Central memory CD8-positive, alpha-beta T cell (primary cell): ENCODE measurements around the gene LETM1.

ENCODE experiments used
- ATAC-seq: fragments of 150-1000 bp; cut with Tn5 transposase; replicated peaks from 2 replicates; pipeline ENCODE4 v1.10.0; 2022; ENCODE audit warnings: mild to moderate bottlenecking, moderate FRiP score, moderate number of reproducible peaks; ENCODE audit not compliant: poor library complexity, severe bottlenecking; ENCODE audit errors: extremely low read depth
- DNase-seq, 2 donors: peaks; one replicate each; pipeline ENCODE4 v3.0.0; 2021; ENCODE audit warnings: low spot score in 2 of 2
- H3K27ac Mint-ChIP-seq: one replicate; pipeline ENCODE4 v1.8.0; 2022; ENCODE audit warnings: low read depth, mild to moderate bottlenecking, moderate library complexity, mixed read lengths
- H3K27me3 Mint-ChIP-seq: one replicate; pipeline ENCODE4 v1.8.0; 2022; ENCODE audit warnings: mixed read lengths
- H3K36me3 Mint-ChIP-seq: one replicate; pipeline ENCODE4 v1.8.0; 2022; ENCODE audit warnings: mild to moderate bottlenecking, moderate library complexity, mixed read lengths; ENCODE audit not compliant: insufficient read depth
- H3K4me1 Mint-ChIP-seq: one replicate; pipeline ENCODE4 v1.8.0; 2022; ENCODE audit warnings: mixed read lengths
- H3K4me3 Mint-ChIP-seq: one replicate; pipeline ENCODE4 v1.8.0; 2022; ENCODE audit warnings: mild to moderate bottlenecking, moderate library complexity, mixed read lengths
- H3K9me3 Mint-ChIP-seq: one replicate; pipeline ENCODE4 v1.8.0; 2022; ENCODE audit warnings: mixed read lengths

LETM1 gene

DNA sequence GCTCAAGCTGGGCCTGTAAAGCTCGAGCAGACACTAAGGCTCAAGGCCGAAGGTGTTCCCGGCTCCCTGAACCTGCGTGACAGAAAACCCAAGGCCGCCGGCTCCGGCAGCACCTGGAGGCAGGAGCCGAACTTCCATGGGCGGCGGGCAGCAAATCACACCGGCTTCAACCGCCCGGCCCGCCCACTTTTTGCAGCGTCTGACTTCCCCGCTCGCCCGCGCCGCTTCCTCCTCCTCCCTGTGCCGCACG is 14.3 kb upstream of the LETM1 start:
- peaks cover 24% of the 10 kb centered on the region for H3K36me3 Mint-ChIP-seq
- ATAC-seq, result peak; percentile 81

DNA sequence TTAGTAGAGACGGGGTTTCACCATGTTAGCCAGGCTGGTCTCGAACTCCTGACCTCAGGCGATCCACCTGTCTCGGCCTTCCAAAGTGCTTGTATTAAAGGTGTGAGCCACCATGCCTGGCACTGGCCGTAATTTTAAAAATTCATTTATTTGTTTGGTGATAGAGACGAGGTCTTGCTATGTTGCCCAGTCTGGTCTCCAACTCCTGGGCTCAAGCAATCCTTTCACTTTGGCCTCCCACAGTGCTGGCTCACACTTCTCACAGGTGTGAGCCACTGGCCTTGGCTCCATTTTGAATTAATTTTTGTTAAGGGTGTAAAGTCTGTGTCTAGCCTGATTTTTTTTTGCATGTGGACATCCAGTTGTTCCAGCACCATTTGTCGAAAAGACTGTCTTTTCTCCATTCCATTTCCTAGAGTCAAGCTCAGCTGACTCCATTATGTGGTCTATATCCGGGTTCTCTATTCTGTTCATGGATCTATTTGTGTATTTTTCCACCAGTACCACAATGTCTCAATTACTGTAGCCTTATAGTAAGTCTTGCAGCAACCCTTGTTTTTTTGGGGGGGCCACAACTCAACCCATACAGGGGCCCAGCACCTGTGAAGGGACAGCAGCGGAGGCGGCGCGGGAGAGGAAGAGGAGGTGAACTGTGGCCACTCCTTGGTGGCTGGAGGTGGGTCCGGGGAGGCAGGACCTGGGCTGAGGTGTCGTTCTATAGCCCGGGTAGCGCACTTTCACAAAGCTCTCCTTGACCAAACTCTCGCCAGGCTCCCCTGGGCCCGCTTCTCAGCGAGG is 13.8 kb upstream of the LETM1 start:
- Mint-ChIP-seq H3K4me1 (peaks cover 21% of the 10 kb centered on the region), H3K36me3 (peaks cover 24% of the 10 kb centered on the region), H3K4me3 (peak overlapping the region; percentile 76), H3K9me3 (no peaks in the 10 kb centered on the region), H3K27ac (peak overlapping the region; percentile 95), H3K27me3 (no peaks in the 10 kb centered on the region)
- DNase-seq, result no peak
- no peak for ATAC-seq

More for the DNA sequence above, 14.3 kb upstream of the LETM1 start:
- H3K9me3 Mint-ChIP-seq, result no peaks in the 10 kb centered on the region
- H3K27ac Mint-ChIP-seq, result peak overlapping the region; percentile 95
- DNase-seq, result peak; percentile 76
- no peaks in the 10 kb centered on the region for H3K27me3 Mint-ChIP-seq
- peaks cover 22% of the 10 kb centered on the region for H3K4me1 Mint-ChIP-seq
- H3K4me3 Mint-ChIP-seq, result peak overlapping the region; percentile 76

DNA sequence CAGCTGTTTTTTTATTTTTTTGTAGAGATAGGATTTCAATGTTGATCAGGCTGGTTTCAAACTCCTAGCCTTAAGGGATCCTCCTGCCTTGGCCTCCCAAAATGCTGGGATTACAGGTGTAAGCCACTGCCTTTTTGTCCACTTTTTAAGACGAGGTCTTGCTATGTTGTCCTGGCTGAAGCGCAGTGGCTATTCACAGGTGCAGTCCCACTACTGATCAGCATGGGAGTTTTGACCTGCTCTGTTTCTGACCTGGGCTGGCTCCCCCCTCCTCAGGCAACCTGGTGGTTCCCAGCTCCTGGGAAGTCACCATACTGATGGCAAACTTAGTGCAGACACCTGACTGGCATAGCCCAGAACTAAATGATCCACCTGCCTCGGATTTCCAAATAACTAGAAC is 13.0 kb upstream of the LETM1 start:
- peaks cover 12% of the 10 kb centered on the region for H3K4me1 Mint-ChIP-seq
- H3K27ac Mint-ChIP-seq, result no peak overlapping the region
- no peak overlapping the region for H3K4me3 Mint-ChIP-seq
- DNase-seq, result no peak
- ATAC-seq, result no peak
- no peaks in the 10 kb centered on the region for H3K27me3 Mint-ChIP-seq
- no peaks in the 10 kb centered on the region for H3K9me3 Mint-ChIP-seq
- H3K36me3 Mint-ChIP-seq, result peaks cover 23% of the 10 kb centered on the region

DNA sequence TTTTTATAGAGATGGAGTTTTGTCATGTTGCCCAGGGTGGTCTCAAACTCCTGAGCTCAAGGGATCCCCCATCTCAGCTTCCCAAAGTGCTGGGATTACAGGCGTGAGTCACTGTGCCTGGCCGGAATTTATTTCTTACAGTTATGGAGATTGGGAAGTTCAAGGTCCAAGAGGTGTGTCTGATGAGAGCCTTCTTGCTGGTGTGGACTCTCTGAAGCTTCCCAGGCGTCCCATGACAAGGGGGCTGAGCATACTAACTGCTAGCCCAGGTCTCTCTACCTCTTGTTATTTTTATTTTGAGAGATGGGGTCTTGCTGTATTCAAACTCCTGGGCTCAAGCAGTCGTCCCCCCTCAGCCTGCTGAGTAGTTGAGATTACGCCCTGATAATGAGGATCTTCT is 12.3 kb upstream of the LETM1 start:
- peaks cover 14% of the 10 kb centered on the region for H3K4me1 Mint-ChIP-seq
- DNase-seq, result no peak
- H3K27ac Mint-ChIP-seq, result no peak overlapping the region
- H3K9me3 Mint-ChIP-seq, result no peaks in the 10 kb centered on the region
- no peaks in the 10 kb centered on the region for H3K27me3 Mint-ChIP-seq
- no peak for ATAC-seq
- H3K36me3 Mint-ChIP-seq, result peaks cover 20% of the 10 kb centered on the region
- no peak overlapping the region for H3K4me3 Mint-ChIP-seq

DNA sequence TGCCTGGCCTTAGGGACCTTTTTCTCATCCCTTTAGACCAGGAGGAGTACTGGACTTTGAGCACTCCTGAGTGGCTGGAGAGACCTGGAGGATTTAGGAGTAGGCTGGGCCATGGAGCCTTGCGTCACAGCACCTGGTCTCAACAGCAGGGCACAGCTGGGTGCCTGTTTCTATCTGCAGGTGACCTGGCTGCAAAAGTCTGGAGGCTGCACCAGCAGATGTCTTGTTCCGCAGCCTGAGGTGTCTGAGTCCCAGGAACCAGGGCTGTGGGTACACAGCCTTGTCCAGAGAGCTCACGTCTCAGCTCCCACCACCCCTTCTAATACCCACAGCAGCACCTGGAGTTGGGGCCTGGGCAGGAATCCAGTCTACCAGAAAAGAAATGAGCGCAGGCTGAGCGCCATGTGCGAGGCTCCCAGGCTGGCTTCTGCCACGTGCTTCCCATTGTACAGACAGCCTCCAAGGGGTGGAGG is 10.3 kb upstream of the LETM1 start:
- peaks cover 16% of the 10 kb centered on the region for H3K4me1 Mint-ChIP-seq
- H3K36me3 Mint-ChIP-seq, result peaks cover 16% of the 10 kb centered on the region
- DNase-seq (no peak), ATAC-seq (no peak)
- H3K9me3 Mint-ChIP-seq, result no peaks in the 10 kb centered on the region
- H3K27me3 Mint-ChIP-seq, result no peaks in the 10 kb centered on the region
- no peak overlapping the region for H3K4me3 Mint-ChIP-seq
- H3K27ac Mint-ChIP-seq, result no peak overlapping the region

DNA sequence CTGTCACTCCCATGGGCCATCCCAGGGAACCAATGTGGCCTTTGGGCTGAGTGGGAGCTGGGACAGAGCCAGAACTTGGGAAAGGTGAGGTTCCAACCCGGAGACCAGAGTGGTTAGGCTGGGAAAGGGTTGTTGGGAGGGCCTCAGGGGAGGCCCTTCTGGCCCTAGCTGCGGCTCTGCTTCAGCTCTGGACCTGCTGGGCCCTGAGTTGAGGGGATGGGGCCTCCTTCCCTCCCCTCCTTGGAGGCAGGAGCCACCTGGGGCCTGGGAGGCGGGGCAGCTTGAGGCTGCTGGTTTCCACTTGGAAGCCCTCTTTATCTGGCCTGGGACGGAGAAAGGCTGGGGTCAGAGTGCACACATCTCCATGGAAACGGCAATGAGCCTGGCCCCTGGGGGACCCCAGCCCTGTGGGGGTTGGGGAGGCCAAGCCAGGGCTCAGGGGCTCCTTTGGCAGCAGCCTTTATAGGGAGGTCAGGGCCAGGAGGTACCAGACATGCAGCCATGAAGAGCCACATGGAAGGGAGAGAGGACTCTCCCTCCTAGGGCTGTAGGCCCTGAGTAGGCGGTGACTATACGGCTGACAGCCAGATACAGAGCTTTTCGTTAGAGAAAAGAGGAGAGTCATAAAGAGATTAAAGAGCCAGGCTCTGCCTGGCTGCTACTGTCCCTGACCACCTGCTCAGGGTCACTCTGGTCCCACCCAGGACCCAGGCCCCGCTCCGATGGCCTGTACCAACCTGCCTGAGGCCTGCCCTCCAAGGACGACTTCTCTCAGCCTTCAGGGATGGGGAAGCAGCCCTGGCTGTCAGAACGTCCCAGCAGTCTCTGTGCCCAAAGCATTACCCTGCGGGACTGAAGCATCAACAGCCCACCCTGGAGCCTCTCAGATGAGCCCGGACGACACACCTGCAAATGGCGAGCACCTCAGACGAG is 8.4 kb upstream of the LETM1 start:
- Mint-ChIP-seq H3K4me1 (peaks cover 10% of the 10 kb centered on the region), H3K36me3 (peaks cover 10% of the 10 kb centered on the region), H3K27me3 (no peaks in the 10 kb centered on the region), H3K9me3 (no peaks in the 10 kb centered on the region), H3K27ac (no peak overlapping the region), H3K4me3 (no peak overlapping the region)
- DNase-seq (no peak), ATAC-seq (no peak)

DNA sequence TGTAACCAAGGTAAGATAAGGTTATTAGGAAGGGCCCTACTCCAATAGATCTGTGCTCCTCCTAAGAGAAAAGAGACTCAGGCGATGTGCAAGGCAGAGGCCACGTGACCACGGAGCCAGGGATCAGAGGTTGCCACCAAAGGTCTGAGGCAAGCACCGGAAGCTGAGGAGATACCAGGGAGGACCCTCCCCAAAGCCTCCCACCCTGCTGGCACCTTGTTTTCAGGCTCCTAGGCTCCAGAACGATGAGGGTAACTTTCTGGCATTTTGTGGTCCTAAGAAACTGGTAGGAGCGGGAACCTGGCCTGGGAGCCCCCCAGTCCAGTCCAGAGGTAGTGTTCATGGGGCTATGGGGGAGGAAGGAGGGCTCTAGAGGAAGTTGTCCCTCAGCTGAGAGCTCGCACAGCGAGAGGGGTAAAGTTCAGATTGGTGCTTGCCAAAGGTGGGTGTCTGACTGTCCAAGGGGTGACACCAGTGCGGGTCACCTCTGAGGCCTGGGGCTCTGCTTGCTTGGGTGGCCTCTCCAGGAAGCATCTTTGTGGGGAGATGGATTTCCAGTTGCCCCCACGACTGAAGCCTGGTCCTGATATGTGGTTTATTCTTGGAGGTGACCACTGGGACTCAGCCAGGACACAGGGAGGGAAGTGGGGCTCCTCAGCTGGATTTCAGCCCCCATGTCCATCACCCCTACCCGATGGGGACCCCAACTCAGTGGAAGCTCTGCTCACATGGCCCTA is 7.5 kb upstream of the LETM1 start:
- no peaks in the 10 kb centered on the region for H3K27me3 Mint-ChIP-seq
- no peak overlapping the region for H3K27ac Mint-ChIP-seq
- DNase-seq (no peak), ATAC-seq (no peak)
- H3K4me1 Mint-ChIP-seq, result peaks cover 10% of the 10 kb centered on the region
- no peaks in the 10 kb centered on the region for H3K9me3 Mint-ChIP-seq
- H3K4me3 Mint-ChIP-seq, result peak overlapping the region; percentile 77
- H3K36me3 Mint-ChIP-seq, result peaks cover 10% of the 10 kb centered on the region

DNA sequence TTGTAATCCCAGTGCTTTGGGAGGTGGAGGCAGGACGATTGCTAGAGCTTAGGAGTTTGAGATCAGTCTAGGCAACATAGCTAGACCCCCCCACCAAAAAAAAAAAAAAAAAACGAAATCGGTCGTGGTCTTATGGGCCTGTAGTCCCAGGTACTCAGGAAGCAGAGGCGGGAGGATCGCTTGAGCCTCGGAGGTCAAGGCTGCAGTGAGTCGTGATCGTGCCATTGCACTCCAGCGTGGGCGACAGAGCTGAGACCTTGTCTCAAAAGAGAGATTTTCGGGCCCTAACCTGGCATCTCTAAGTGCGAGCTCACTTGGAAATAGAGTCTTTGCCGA is 7.0 kb upstream of the LETM1 start:
- no peak overlapping the region for H3K27ac Mint-ChIP-seq
- ATAC-seq (no peak), DNase-seq (no peak)
- peaks cover 10% of the 10 kb centered on the region for H3K4me1 Mint-ChIP-seq
- peak overlapping the region; percentile 77 for H3K4me3 Mint-ChIP-seq
- no peaks in the 10 kb centered on the region for H3K9me3 Mint-ChIP-seq
- H3K36me3 Mint-ChIP-seq, result peaks cover 10% of the 10 kb centered on the region
- no peaks in the 10 kb centered on the region for H3K27me3 Mint-ChIP-seq

DNA sequence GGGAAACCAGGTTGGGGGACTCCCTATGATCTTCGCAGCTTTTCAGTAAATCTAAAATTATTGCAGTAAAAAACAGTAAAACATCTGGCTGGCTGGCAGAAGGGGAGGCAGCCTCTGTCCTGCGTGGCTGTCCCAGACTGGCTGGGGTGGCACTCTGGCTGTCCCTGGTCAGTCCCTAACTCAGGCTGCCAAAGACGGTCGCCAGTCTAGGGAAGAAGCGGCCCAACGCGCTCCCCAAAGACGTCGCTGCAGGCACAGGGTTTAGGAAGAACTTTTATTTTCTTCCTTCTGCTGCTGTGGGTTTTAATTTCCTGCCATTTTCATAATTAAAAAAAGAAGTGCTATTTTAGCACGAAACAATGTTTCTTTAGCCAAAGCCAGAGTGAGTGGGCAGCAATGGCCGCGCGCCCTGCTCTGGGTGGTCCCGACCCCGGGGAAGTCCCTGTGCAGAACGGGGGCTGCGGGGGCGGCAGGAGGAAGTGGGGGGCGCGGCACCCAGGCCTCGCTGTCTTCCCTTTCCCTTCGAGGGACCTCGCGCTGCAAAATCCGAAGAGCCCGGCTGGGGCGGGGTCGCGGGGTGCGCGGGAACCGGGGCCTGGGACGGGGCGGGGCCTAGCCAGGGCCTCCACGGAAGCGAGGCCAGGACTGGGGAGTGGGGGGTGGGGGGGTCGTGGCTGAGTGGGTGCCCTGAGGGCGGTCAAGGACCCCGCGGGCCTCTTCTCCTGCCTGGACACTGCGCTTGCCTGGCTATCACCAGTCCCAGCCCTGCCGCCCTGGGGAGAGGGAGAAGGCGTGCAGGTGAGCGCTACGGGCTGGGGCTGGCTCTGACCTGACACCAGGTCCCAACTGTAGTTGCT is 6.3 kb upstream of the LETM1 start:
- Mint-ChIP-seq H3K27me3 (no peaks in the 10 kb centered on the region), H3K4me3 (peak overlapping the region; percentile 77), H3K36me3 (peaks cover 10% of the 10 kb centered on the region), H3K9me3 (no peaks in the 10 kb centered on the region), H3K4me1 (peaks cover 10% of the 10 kb centered on the region), H3K27ac (peak overlapping the region; percentile 35)
- peak; percentile 32 for ATAC-seq
- no peak for DNase-seq

DNA sequence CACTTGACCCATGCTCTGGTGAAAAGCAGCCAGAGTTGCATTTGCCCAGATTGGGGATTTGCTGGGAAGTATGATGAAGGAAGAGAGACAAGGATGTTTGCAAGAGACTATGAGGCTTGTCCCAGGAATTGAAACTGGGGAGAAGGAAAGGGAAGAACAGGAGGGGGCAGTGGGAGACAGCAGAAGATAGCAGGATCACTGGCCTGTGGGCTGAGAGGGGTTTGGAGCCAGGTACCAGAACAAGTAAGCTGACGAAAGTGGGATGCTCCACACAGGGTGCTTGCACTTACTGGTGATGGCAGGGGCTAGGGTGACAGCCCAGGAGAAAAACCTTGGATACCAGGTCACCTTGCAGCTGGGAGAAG is 3.4 kb upstream of the LETM1 start:
- Mint-ChIP-seq H3K27me3 (no peaks in the 10 kb centered on the region), H3K4me1 (peaks cover 18% of the 10 kb centered on the region), H3K4me3 (no peak overlapping the region), H3K36me3 (peaks cover 11% of the 10 kb centered on the region), H3K9me3 (no peaks in the 10 kb centered on the region), H3K27ac (no peak overlapping the region)
- ATAC-seq, result no peak
- no peak for DNase-seq

DNA sequence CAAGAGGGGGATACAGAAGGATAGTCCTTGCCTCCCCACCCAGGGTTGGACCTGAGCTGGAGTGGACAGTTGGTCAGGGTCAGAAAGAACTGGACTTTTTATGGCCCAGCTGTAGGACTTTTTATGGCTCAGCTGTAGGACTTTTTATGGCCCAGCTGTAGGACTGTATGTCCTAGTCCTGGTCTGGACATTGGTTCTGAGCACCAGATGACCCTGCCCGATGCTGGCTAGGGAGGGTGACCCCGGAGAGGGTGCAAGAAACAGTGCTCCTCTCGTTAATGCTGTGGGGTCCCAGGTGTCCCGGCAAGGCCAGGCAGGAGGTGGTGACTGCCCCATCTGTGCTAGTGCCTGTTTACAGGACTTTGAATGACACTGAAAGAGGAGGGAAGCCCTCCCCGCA is 2.0 kb upstream of the LETM1 start:
- no peak overlapping the region for H3K27ac Mint-ChIP-seq
- peaks cover 8% of the 10 kb centered on the region for H3K36me3 Mint-ChIP-seq
- peaks cover 21% of the 10 kb centered on the region for H3K4me1 Mint-ChIP-seq
- DNase-seq (no peak), ATAC-seq (no peak)
- H3K9me3 Mint-ChIP-seq, result no peaks in the 10 kb centered on the region
- no peaks in the 10 kb centered on the region for H3K27me3 Mint-ChIP-seq
- H3K4me3 Mint-ChIP-seq, result no peak overlapping the region
